ENCODE measurements around the gene MID1.

DNA sequence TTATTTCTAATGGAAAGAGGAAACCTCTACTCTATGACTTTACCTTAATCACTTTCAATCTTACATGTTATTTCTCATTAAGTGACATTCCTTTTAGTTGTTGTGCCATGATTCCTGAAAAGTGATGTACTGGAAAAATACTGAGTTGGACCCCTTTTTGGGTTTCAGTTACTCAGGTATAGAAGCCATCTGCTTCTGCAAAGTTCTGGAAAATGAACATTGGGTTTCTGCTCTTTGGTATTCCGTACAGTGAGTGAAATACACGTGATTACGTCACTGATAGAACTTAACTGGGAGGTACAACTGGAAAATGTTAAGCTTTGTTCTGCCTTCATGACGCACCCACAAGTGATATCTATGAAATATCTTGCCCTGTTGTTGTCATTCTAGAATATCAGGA is 114.7 kb downstream of the MID1 start:
- TF ChIP-seq, protein P1, sequence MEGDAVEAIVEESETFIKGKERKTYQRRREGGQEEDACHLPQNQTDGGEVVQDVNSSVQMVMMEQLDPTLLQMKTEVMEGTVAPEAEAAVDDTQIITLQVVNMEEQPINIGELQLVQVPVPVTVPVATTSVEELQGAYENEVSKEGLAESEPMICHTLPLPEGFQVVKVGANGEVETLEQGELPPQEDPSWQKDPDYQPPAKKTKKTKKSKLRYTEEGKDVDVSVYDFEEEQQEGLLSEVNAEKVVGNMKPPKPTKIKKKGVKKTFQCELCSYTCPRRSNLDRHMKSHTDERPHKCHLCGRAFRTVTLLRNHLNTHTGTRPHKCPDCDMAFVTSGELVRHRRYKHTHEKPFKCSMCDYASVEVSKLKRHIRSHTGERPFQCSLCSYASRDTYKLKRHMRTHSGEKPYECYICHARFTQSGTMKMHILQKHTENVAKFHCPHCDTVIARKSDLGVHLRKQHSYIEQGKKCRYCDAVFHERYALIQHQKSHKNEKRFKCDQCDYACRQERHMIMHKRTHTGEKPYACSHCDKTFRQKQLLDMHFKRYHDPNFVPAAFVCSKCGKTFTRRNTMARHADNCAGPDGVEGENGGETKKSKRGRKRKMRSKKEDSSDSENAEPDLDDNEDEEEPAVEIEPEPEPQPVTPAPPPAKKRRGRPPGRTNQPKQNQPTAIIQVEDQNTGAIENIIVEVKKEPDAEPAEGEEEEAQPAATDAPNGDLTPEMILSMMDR (IDR thresholded peaks at IDR 0.05), result no peak
- no peak for TF ChIP-seq POLR2AphosphoS5 (IDR thresholded peaks at IDR 0.05)

Measured in breast epithelium (tissue), 3 donors.